AML-193 (cell line): ENCODE measurements around the gene PSRC1.

Experiments
- DNase-seq, 2 experiments: peaks; one replicate each; lab custom pipeline; 2025; lab: John Stamatoyannopoulos, UW

PSRC1 gene

GRCh38 chr1:109272021-109272799, 10.7 kb downstream of the PSRC1 start:
- no peak for DNase-seq

DNA sequence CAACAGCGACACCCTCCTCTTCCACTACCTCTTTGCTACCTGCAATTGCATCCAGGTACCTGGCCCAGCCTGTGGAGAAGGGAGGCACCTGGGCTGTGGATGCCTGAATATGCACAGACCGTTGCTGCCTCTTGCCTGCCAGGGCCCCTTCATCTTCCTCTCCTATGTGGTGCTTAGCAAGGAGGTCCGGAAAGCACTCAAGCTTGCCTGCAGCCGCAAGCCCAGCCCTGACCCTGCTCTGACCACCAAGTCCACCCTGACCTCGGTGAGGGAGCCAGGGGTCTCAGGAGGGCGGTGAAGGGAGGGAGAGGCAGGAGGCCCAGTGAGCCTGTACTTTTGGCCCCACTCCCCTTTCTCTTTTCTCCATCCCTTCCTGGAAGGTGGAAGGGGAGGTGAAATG, 11.5 kb downstream of the PSRC1 start:
- DNase-seq, result no peak

DNA sequence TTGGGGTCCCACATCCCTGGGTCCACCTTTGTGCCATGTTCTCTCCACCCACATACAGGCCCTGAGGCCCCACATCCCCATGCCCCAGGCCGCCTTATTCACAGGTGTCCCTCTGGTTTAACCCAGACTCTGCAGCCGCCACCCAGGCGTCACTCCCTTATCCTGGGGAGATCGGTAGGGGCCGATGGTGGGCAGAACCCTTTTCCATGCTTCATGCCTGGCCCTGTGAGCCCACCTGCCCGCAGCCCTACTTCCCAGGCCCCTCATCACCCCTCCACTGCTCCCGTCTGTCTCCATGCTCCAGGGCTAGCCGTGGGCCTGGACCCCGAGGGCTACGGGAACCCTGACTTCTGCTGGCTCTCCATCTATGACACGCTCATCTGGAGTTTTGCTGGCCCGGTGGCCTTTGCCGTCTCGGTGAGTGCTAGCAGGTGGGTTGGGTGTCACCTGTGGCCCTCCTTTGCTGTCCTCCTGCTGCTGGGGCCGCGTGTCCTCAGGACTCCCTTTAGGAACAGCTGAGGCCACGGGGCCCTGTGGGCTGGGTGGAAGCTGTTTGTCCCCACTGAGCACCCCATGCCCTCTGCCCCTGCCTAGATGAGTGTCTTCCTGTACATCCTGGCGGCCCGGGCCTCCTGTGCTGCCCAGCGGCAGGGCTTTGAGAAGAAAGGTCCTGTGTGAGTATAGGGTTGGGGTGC, 12.2 kb downstream of the PSRC1 start:
- DNase-seq, result no peak

GRCh38 chr1:109269981-109270622, 12.8 kb downstream of the PSRC1 start:
- DNase-seq, result no peak

DNA sequence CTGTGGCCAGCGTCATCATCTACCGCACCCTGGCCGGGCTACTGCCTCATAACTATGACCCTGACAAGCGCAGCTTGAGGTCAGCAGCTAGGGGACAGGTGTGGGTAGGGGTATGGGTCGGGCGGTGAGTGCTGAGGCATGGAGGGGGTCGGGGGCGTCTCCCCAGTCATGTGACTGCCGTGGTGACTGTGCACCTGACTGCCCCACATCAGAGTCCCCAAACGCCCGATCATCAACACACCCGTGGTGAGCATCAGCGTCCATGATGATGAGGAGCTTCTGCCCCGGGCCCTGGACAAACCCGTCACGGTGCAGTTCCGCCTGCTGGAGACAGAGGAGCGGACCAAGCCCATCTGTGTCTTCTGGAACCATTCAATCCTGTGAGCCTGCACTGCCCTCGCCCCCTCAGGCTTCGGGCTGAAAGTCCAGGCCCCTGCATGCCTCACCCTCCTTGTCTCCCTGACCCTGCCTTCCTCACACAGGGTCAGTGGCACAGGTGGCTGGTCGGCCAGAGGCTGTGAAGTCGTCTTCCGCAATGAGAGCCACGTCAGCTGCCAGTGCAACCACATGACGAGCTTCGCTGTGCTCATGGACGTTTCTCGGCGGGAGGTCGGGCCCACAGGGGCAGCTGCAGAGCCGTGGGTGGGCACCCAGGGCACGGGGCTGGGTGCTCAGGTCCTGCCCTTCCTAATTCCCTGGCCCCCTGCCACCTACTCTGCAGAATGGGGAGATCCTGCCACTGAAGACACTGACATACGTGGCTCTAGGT, 13.5 kb downstream of the PSRC1 start:
- DNase-seq, result no peak

- no peak for DNase-seq
Measured at GRCh38 chr1:109268431-109269211, 14.3 kb downstream of the PSRC1 start.

DNA sequence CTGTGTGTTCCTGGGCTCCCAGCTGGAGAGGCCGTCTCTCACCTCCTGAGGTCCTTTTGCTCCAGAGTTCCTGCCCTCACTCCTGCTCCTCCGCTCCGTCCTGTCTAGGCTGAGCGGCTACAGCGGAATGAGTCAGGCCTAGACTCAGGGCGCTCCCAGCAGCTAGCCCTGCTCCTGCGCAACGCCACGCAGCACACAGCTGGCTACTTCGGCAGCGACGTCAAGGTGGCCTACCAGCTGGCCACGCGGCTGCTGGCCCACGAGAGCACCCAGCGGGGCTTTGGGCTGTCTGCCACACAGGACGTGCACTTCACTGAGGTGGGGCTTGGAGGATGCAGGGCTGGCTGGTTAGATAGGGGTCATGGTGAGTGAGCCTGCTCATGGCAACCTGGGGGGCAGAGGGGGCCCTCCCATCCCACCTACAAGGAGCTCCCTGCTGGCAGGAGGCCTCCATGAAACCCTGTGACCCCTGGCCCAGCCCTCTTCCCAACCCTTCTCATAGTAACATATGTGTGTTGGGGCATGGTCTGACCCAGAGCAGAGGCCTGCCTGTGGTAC, 15.1 kb downstream of the PSRC1 start:
- DNase-seq, result no peak

DNA sequence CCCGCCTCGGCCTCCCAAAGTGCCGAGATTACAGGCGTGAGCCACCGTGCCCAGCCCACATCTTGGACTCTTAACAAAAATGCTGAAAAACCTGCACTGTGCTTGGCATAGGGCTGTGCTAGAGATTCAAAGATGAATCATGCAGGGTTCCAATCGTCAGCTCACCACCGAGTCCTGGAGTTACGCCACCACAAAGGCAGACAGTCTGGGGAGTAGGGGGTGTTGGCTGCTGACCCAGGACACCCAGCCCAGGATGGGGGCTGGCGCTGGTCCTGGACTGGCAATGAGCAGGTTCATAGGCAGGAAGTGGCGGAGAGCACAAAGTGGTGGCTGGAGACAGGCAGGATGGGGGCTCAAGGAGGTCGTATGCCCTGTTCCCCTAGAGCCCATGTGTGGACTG, 16.0 kb downstream of the PSRC1 start:
- no peak for DNase-seq

- no peak for DNase-seq
Measured at GRCh38 chr1:109265741-109266330, 17.1 kb downstream of the PSRC1 start.

- DNase-seq, result no peak
Measured at GRCh38 chr1:109265016-109265415, 17.9 kb downstream of the PSRC1 start.

DNA sequence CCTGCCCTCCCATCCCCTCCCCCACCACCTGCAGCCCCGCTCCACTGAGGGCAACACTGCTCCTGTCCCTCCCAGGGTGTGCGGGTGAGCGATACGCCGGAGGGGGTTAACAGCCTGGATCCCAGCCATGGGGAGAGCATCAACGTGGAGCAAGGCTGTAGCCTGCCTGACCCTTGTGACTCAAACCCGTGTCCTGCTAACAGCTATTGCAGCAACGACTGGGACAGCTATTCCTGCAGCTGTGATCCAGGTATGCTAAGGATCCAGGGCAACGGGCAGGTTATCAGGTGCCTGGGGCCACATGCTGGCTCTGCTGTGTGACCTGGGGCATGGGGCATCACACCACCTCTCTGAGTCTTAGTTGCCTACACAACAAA, 18.6 kb downstream of the PSRC1 start:
- DNase-seq, result no peak

DNA sequence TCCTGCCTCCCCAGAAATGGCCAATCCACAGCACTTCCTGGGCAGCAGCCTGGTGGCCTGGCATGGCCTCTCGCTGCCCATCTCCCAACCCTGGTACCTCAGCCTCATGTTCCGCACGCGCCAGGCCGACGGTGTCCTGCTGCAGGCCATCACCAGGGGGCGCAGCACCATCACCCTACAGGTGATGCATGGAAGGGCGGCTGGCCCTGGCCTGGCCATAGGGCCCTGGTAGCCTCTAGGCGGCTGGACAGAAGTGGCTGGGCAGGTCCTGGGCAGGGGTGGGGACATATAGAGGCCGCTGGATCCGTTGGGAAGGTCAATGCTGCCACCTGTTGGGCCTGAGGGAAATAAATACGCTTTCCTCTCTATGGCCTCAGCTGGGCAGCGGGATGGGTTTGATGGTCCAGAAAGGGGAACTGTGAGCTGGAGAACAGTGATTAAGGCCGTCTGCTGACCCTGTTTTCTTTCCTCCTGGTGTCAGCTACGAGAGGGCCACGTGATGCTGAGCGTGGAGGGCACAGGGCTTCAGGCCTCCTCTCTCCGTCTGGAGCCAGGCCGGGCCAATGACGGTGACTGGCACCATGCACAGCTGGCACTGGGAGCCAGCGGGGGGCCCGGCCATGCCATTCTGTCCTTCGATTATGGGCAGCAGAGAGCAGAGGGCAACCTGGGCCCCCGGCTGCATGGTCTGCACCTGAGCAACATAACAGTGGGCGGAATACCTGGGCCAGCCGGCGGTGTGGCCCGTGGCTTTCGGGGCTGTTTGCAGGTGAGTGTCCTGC, 19.2 kb downstream of the PSRC1 start:
- peak; percentile 31 to 45 for DNase-seq

DNA sequence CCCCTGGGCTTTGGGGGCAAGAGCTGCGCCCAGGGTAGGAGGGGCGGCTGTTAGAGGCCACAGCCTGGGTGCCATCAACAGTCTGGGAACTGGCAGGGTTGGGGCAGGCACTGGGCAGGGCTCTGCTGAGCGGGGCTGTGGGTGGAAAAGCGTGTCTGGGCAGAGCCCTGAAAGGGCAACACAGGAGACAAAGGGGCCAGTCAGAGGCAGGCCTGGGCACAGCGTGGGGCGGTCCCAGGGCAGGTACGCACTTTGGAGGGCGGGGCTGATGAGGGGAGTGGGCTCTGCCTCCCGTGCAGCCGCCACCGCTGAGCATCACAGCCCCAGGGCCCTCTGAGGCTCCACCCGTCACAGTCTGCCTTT, 19.7 kb downstream of the PSRC1 start:
- no peak for DNase-seq

- no peak for DNase-seq
Measured at GRCh38 chr1:109262231-109263055, 20.5 kb downstream of the PSRC1 start.

GRCh38 chr1:109261578-109261977, 21.4 kb downstream of the PSRC1 start:
- DNase-seq, result no peak

GRCh38 chr1:109261006-109261405, 21.9 kb downstream of the PSRC1 start:
- no peak for DNase-seq

DNA sequence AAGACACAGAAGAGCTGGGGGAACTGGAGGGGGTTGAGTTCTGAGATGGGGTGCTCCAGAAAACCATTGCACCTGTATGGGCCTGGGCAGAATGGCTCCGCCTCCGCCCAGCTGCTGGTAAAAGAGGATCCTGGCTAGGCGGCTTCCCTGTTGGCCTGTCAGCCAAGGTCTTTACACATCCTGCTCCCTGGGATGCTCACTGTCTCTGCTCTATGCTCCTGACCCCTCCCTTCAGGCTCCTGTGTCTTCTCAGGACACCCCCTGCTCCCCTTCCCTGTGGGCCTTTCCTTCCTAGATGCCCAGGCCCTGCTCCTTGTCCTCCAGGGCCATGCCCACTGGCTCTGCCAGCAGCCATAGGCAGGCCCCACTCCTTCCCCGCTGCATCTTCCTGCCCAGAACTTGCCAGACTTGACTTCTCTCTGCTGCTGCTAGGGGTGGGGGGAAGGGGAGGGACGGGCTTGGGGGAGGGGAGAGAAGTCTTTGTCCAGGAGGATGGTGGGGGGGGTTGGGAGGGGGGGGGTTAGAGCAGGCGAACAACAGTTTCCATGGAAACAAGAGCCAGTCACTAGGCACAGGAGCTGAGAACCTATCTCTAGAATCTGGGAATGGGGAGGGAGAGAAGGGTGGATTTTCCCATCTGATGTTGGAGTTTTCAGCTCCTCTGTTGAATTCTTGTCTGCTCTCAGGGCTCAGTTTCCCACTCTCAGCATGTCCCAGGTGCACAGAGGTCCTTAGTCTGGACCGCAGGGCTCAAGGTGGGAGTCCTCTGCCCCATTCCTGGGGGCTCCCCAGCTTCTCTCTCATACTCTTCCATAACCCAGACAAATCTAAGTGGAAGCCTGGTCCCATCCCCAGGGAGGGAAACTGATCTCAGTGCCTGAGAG, 23.0 kb downstream of the PSRC1 start:
- no peak for DNase-seq
